Adrenal gland (tissue), 12 donors: ENCODE measurements around the gene CSHL1. TPM values are rescaled to one million over a fixed set of nuclear protein-coding genes. Genes with fewer than 3 reads are reported as not detected.

Experiments
- DNase-seq, 7 donors: peaks; one replicate each; pipeline ENCODE4 v3.0.0-alpha.2; 2019 to 2020
- H3K27ac ChIP-seq, 5 donors: fragments of 200-600 bp; sonication (generic) in 4 of 5; 1 replicate in 3 of 5; 2 replicates in 2 of 5; pipeline versions ENCODE4 v1.5.1 to v1.8.0; 2016 to 2020; ENCODE audit warnings: mild to moderate bottlenecking in 1 of 5
- H3K27me3 ChIP-seq: fragments of 200-600 bp; 2 replicates; pipeline ENCODE4 v1.8.0; 2021
- H3K36me3 ChIP-seq, 2 donors: fragments of 200-600 bp; replicated peaks in 1 of 2; 1 replicate in 1 of 2; 2 replicates in 1 of 2; pipeline versions ENCODE4 v1.5.1 to v1.8.0; 2018 to 2022
- H3K4me1 ChIP-seq, 2 donors: fragments of 200-600 bp; replicated peaks in 1 of 2; 1 replicate in 1 of 2; 2 replicates in 1 of 2; pipeline versions ENCODE4 v1.5.1 to v1.8.0; 2018 to 2021
- H3K4me3 ChIP-seq, 4 donors: fragments of 200-600 bp; sonication (generic) in 3 of 4; one replicate each; pipeline ENCODE4 v1.5.1; 2016 to 2018
- H3K9me3 ChIP-seq, 3 donors: fragments of 200-600 bp; sonication (generic) in 1 of 3; replicated peaks in 1 of 3; 1 replicate in 2 of 3; 2 replicates in 1 of 3; pipeline versions ENCODE4 v1.5.1 to v1.8.0; 2016 to 2021
- CTCF ChIP-seq, 6 experiments: fragments of 450-650 bp in 4 of 6; fragments of 200-600 bp in 2 of 6; sonication (generic) in 1 of 6; IDR thresholded peaks; 1 replicate in 5 of 6; 2 replicates in 1 of 6; pipeline versions ENCODE4 v1.5.1 to v1.8.0; 2016 to 2021; ENCODE audit warnings: antibody characterized with exemption in 6 of 6, mild to moderate bottlenecking in 2 of 6, moderate library complexity in 1 of 6
- POLR2A ChIP-seq, 2 donors: fragments of 450-650 bp; IDR thresholded peaks; one replicate each; pipeline ENCODE4 v1.6.1; 2017; ENCODE audit warnings: antibody characterized with exemption in 2 of 2, mild to moderate bottlenecking in 2 of 2, moderate library complexity in 1 of 2
- WGBS, 4 donors: extraction: QIAGEN DNeasy Blood & Tissue Kit in 2 of 4; methylation state at CpG; one replicate each; pipeline versions ENCODE4 v1.1.5 to v1.1.7; 2013 to 2017; 5-methylcytosine and 5-hydroxymethylcytosine counted together
- intact Hi-C, 2 donors: fragments of 100-400 bp; cut with DNase I; formaldehyde crosslinking; loops; one replicate each; pipeline versions ENCODE4 v1.14.1 to v1.15.0; 2022 to 2023
- polyA plus RNA-seq, 3 donors: library from polyadenylated mRNA; stranded (reverse); fragments of 200-250 nt in 2 of 3; fragments of 350-450 nt in 1 of 3; fragmentation: Illumina TruSeq in 1 of 3; extraction: RNeasy Lipid Tissue Mini Kit (QIAGEN cat#74804) in 1 of 3; gene quantifications; one replicate each; pipeline ENCODE4 v1.2.3, GENCODE V29; 2013 to 2014
- total RNA-seq, 9 donors: library from RNA; depleted of rRNA in 4 of 9; stranded (reverse); fragments of >200 nt in 4 of 9; fragments of 120-200 nt in 1 of 9; fragmentation: NEBNext Ultra II Directional in 1 of 9; extraction: Animal tissue kit (Norgen Biotek cat#: 25700) in 1 of 9; gene quantifications; one replicate each; pipeline versions ENCODE4 v1.1.0 to v1.2.4, GENCODE V29; 2013 to 2023
- donor health status: healthy with polysubstance abuse.
- donor health status: Bipolar disorder and iron deficiency.
- donor health status: DM: yes; HTN: yes; CAD: no.
- donor health status: DM: no; HTN: no; CAD: no.
- donor health status: DM: no; HTN: no; CAD: no.
- donor health status: DM: yes; HTN: yes; CAD: no.

Gene CSHL1
- total and polyA plus RNA-seq, 12 donors = not detected

- Histone ChIP-seq H3K9me3 (no peaks in the 10 kb centered on the region), H3K36me3 (no peaks in the 10 kb centered on the region), H3K4me1 (no peaks in the 10 kb centered on the region), H3K27ac (no peak overlapping the region), H3K4me3 (no peak overlapping the region), H3K27me3 (no peaks in the 10 kb centered on the region)
- intact Hi-C loops = no loop called here
- TF ChIP-seq POLR2A (IDR thresholded peaks at IDR 0.05) (no peak), CTCF (IDR thresholded peaks at IDR 0.05) (no peak)
- WGBS, 4 donors = 89 to 93% (median 90%) methylated on average over 8 to 9 of the region's 9 CpGs
- no peak for DNase-seq
Observed at GRCh38 chr17:63939401-63939800, 28.3 kb upstream of the CSHL1 start.

GRCh38 chr17:63937920-63938319 is 26.9 kb upstream of the CSHL1 start:
- DNase-seq = no peak
- Histone ChIP-seq H3K4me1 (no peaks in the 10 kb centered on the region), H3K36me3 (no peaks in the 10 kb centered on the region), H3K27ac (no peak overlapping the region), H3K9me3 (no peaks in the 10 kb centered on the region), H3K27me3 (no peaks in the 10 kb centered on the region), H3K4me3 (no peak overlapping the region)
- no peak for TF ChIP-seq CTCF (IDR thresholded peaks at IDR 0.05)
- TF ChIP-seq POLR2A (IDR thresholded peaks at IDR 0.05) = no peak
- WGBS, 4 donors = 86 to 90% (median 87%) methylated on average over 4 of the region's 4 CpGs
- intact Hi-C loops = no loop called here

GRCh38 chr17:63937319-63937718 is 26.3 kb upstream of the CSHL1 start:
- TF ChIP-seq CTCF (IDR thresholded peaks at IDR 0.05) (no peak), POLR2A (IDR thresholded peaks at IDR 0.05) (no peak)
- no peak overlapping the region for H3K4me3 ChIP-seq
- H3K4me1 ChIP-seq = no peaks in the 10 kb centered on the region
- no peaks in the 10 kb centered on the region for H3K36me3 ChIP-seq
- no peak overlapping the region for H3K27ac ChIP-seq
- DNase-seq = no peak
- intact Hi-C loops = no loop called here
- 78 to 94% (median 84%) methylated on average over 6 of the region's 6 CpGs for WGBS, 4 donors
- H3K9me3 ChIP-seq = no peaks in the 10 kb centered on the region
- H3K27me3 ChIP-seq = no peaks in the 10 kb centered on the region

GRCh38 chr17:63934183-63935112 is 23.4 kb upstream of the CSHL1 start:
- Histone ChIP-seq H3K4me3 (no peak overlapping the region), H3K9me3 (no peaks in the 10 kb centered on the region), H3K36me3 (no peaks in the 10 kb centered on the region), H3K27me3 (no peaks in the 10 kb centered on the region), H3K27ac (no peak overlapping the region), H3K4me1 (no peaks in the 10 kb centered on the region)
- no peak for DNase-seq
- TF ChIP-seq POLR2A (IDR thresholded peaks at IDR 0.05) (no peak), CTCF (IDR thresholded peaks at IDR 0.05) (no peak)
- intact Hi-C loops = no loop called here
- 75 to 85% (median 81%) methylated on average over 14 to 21 of the region's 21 CpGs for WGBS, 4 donors
